HepG2 (cell line): ENCODE data around the gene BEST2. TPM values are rescaled to one million over a fixed set of nuclear protein-coding genes. Genes with fewer than 3 reads are reported as not detected.
A peak's percentile ranks its signal among the peaks of the same experiment; 100 is the strongest.

Experiments
- CBFB ChIP-seq: sonication (generic); formaldehyde crosslinking; IDR thresholded peaks from 2 replicates; pipeline ENCODE4 v1.4.0; 2020; ENCODE audit warnings: missing genetic modification reagents
- KAT8 ChIP-seq: IDR thresholded peaks from 2 replicates; pipeline ENCODE4 v1.6.1; 2016; ENCODE audit warnings: missing genetic modification reagents, missing compliant biosample characterization
- KDM3A ChIP-seq: IDR thresholded peaks from 2 replicates; pipeline ENCODE4 v1.6.1; 2018; ENCODE audit warnings: low read depth, missing compliant biosample characterization
- NFKBIZ ChIP-seq: IDR thresholded peaks from 2 replicates; pipeline ENCODE4 v1.6.1; 2018; ENCODE audit warnings: missing genetic modification reagents, missing compliant biosample characterization
- RBM39 ChIP-seq: fragments of 200-400 bp; formaldehyde crosslinking; IDR thresholded peaks from one replicate; pipeline ENCODE4 v1.6.1; 2018; ENCODE audit warnings: antibody characterized with exemption, mild to moderate bottlenecking, low read depth, low read length; ENCODE audit not compliant: poor library complexity, severe bottlenecking
- RELA ChIP-seq: sonication (generic); formaldehyde crosslinking; IDR thresholded peaks from 2 replicates; pipeline ENCODE4 v1.4.0; 2020; ENCODE audit warnings: missing genetic modification reagents
- SALL1 ChIP-seq: sonication (generic); formaldehyde crosslinking; IDR thresholded peaks from 2 replicates; pipeline ENCODE4 v1.8.0; 2022; ENCODE audit warnings: mild to moderate bottlenecking, missing genetic modification reagents
- SP1 ChIP-seq, 2 experiments: fragments of 450-650 bp in 1 of 2; sonication (generic) in 1 of 2; formaldehyde crosslinking in 1 of 2; IDR thresholded peaks; 2 replicates each; pipeline versions ENCODE4 v1.4.0 to v1.6.1; 2016 to 2020; ENCODE audit warnings: missing genetic modification reagents in 1 of 2
- ZNF605 ChIP-seq: sonication (generic); formaldehyde crosslinking; IDR thresholded peaks from 2 replicates; pipeline ENCODE4 v1.8.0; 2022; ENCODE audit warnings: mild to moderate bottlenecking, missing genetic modification reagents
- ZNF761 ChIP-seq: sonication (generic); formaldehyde crosslinking; conservative IDR thresholded peaks from 2 replicates; pipeline ENCODE4 v1.4.0; 2020; ENCODE audit warnings: mild to moderate bottlenecking, missing genetic modification reagents
- polyA plus RNA-seq, 8 experiments: library from polyadenylated mRNA; depleted of rRNA in 3 of 8; stranded (reverse) in 7 of 8; unstranded in 1 of 8; fragments of >200 nt; fragmentation: Illumina TruSeq in 4 of 8; extraction: Trizol in 4 of 8; gene quantifications; 2 replicates each; pipeline versions ENCODE4 v1.2.1 to v1.2.3, GENCODE V29; 2011 to 2016; ENCODE audit warnings: low read depth in 4 of 8, missing spikeins in 1 of 8, mixed read lengths in 1 of 8; ENCODE audit not compliant: insufficient read depth in 1 of 8
- total RNA-seq, 5 experiments: library from RNA; depleted of rRNA; stranded (reverse); fragments of >200 nt; fragmentation: Illumina TruSeq; extraction: Trizol; gene quantifications; 2 replicates each; pipeline ENCODE4 v1.2.3, GENCODE V29; 2016; ENCODE audit warnings: low read depth in 1 of 5
- TF ChIP-seq, protein P1 (sequence below): sonication (generic); formaldehyde crosslinking; IDR thresholded peaks from 2 replicates; pipeline ENCODE4 v1.4.0; 2020; ENCODE audit warnings: missing genetic modification reagents
- TF ChIP-seq, protein P2 (sequence below): IDR thresholded peaks from 2 replicates; pipeline ENCODE4 v1.6.1; 2016; ENCODE audit warnings: low read depth, borderline replicate concordance
- TF ChIP-seq, protein P3 (sequence below): sonication (generic); formaldehyde crosslinking; IDR thresholded peaks from 2 replicates; pipeline ENCODE4 v1.5.1; 2020; ENCODE audit warnings: mild to moderate bottlenecking, moderate library complexity, missing genetic modification reagents
- TF ChIP-seq, protein P4 (sequence below): sonication (generic); formaldehyde crosslinking; IDR thresholded peaks from 2 replicates; pipeline ENCODE4 v1.5.1; 2020; ENCODE audit warnings: mild to moderate bottlenecking, missing genetic modification reagents
- TF ChIP-seq, protein P5 (sequence below): sonication (generic); formaldehyde crosslinking; conservative IDR thresholded peaks from 2 replicates; pipeline ENCODE4 v1.5.0; 2020; ENCODE audit warnings: missing genetic modification reagents
- TF ChIP-seq, protein P6 (sequence below): IDR thresholded peaks from 2 replicates; pipeline ENCODE4 v1.6.1; 2016

The BEST2 gene
- total and polyA plus RNA-seq, 2 of the 13 experiments (the other 11 are each of a cell fraction or from before 2014, with no cell fraction given) = not detected

DNA sequence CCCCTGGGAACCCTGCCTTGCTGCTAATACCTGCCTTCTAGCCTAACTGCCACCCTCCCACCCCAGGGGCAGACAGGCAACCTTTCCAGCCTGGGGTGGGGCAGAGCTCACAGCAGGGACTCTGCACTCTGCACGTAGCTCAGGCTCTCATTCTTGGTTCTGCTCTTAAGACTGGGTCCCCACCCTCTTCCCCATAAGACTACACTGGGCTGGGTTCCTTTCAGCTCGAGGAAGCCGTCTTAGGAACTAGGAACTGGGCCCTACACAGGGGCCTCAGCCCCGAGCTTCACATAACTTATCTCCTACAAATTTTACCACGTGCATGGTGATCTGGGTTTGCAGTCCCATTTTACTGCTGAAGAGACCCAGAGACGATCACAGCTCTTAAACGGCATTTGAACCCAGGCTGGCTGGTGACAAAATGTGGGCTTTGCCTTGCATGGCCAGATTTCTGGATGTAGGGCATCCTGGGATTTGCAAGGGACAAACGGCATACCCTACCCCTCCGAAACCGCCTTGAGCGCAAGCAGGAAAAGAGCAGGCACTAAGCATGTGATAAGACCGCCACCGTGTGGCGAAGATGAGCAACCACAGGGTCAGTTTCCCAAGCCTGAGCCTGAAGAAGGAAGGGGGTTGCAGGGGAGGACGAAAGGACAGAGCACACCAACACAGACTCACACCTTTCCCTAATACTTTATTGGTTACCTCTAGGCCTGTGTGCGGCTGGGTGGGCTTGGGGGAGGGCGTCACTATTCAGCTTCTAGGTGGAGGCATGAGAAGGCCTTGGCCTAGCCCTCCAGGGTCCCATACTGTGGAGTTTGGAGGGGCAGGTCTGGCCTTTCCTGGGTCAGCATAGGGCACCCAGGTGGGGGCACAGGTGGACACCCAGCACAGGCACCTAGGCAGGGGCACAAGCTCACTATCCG, 44.8 kb downstream of the BEST2 start (continued):
- TF ChIP-seq, protein P1, sequence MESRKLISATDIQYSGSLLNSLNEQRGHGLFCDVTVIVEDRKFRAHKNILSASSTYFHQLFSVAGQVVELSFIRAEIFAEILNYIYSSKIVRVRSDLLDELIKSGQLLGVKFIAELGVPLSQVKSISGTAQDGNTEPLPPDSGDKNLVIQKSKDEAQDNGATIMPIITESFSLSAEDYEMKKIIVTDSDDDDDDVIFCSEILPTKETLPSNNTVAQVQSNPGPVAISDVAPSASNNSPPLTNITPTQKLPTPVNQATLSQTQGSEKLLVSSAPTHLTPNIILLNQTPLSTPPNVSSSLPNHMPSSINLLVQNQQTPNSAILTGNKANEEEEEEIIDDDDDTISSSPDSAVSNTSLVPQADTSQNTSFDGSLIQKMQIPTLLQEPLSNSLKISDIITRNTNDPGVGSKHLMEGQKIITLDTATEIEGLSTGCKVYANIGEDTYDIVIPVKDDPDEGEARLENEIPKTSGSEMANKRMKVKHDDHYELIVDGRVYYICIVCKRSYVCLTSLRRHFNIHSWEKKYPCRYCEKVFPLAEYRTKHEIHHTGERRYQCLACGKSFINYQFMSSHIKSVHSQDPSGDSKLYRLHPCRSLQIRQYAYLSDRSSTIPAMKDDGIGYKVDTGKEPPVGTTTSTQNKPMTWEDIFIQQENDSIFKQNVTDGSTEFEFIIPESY (CRISPR knock-in tag) = peak; percentile 72
- TF ChIP-seq NFKBIZ (CRISPR knock-in tag) (peak; percentile 37; the same call in 1 of the 2 replicates), KAT8 (CRISPR knock-in tag) (0 out of 2 replicates have a peak, but pooled peaks have one; percentile 45), ZNF761 (no peak), CBFB (CRISPR knock-in tag) (peak; percentile 45; the same call in 1 of the 2 replicates), SP1 (IDR thresholded peaks at IDR 0.05) (no peak), SP1 (CRISPR knock-in tag; IDR thresholded peaks at IDR 0.05) (0 out of 2 replicates have a peak, but pooled peaks have one; percentile 33), SALL1 (CRISPR knock-in tag) (0 out of 2 replicates have a peak, but pooled peaks have one; percentile 11), ZNF605 (CRISPR knock-in tag) (peak; percentile 67; the same call in 1 of the 2 replicates), KDM3A (peak; percentile 88; the same call in 1 of the 2 replicates), RELA (CRISPR knock-in tag) (peak; percentile 79), RBM39 (no peak)
- TF ChIP-seq, protein P2, sequence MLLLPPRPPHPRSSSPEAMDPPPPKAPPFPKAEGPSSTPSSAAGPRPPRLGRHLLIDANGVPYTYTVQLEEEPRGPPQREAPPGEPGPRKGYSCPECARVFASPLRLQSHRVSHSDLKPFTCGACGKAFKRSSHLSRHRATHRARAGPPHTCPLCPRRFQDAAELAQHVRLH = peak; percentile 77
- TF ChIP-seq, protein P3, sequence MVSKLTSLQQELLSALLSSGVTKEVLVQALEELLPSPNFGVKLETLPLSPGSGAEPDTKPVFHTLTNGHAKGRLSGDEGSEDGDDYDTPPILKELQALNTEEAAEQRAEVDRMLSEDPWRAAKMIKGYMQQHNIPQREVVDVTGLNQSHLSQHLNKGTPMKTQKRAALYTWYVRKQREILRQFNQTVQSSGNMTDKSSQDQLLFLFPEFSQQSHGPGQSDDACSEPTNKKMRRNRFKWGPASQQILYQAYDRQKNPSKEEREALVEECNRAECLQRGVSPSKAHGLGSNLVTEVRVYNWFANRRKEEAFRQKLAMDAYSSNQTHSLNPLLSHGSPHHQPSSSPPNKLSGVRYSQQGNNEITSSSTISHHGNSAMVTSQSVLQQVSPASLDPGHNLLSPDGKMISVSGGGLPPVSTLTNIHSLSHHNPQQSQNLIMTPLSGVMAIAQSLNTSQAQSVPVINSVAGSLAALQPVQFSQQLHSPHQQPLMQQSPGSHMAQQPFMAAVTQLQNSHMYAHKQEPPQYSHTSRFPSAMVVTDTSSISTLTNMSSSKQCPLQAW (CRISPR knock-in tag) = no peak
- TF ChIP-seq, protein P4, sequence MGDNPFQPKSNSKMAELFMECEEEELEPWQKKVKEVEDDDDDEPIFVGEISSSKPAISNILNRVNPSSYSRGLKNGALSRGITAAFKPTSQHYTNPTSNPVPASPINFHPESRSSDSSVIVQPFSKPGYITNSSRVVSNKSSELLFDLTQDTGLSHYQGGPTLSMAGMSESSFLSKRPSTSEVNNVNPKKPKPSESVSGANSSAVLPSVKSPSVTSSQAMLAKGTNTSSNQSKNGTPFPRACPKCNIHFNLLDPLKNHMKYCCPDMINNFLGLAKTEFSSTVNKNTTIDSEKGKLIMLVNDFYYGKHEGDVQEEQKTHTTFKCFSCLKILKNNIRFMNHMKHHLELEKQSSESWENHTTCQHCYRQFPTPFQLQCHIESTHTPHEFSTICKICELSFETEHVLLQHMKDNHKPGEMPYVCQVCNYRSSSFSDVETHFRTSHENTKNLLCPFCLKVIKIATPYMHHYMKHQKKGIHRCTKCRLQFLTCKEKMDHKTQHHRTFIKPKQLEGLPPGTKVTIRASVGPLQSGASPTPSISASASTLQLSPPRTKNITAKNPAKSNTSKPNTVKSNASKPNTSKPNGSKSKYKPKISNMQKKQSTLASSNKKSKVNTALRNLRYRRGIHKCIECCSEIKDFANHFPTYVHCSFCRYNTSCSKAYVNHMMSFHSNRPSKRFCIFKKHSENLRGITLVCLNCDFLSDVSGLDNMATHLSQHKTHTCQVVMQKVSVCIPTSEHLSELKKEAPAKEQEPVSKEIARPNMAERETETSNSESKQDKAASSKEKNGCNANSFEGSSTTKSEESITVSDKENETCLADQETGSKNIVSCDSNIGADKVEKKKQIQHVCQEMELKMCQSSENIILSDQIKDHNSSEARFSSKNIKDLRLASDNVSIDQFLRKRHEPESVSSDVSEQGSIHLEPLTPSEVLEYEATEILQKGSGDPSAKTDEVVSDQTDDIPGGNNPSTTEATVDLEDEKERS = peak; percentile 74; the same call in 1 of the 2 replicates
- TF ChIP-seq, protein P5, sequence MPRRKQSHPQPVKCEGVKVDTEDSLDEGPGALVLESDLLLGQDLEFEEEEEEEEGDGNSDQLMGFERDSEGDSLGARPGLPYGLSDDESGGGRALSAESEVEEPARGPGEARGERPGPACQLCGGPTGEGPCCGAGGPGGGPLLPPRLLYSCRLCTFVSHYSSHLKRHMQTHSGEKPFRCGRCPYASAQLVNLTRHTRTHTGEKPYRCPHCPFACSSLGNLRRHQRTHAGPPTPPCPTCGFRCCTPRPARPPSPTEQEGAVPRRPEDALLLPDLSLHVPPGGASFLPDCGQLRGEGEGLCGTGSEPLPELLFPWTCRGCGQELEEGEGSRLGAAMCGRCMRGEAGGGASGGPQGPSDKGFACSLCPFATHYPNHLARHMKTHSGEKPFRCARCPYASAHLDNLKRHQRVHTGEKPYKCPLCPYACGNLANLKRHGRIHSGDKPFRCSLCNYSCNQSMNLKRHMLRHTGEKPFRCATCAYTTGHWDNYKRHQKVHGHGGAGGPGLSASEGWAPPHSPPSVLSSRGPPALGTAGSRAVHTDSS (CRISPR knock-in tag) = no peak
- TF ChIP-seq, protein P6, sequence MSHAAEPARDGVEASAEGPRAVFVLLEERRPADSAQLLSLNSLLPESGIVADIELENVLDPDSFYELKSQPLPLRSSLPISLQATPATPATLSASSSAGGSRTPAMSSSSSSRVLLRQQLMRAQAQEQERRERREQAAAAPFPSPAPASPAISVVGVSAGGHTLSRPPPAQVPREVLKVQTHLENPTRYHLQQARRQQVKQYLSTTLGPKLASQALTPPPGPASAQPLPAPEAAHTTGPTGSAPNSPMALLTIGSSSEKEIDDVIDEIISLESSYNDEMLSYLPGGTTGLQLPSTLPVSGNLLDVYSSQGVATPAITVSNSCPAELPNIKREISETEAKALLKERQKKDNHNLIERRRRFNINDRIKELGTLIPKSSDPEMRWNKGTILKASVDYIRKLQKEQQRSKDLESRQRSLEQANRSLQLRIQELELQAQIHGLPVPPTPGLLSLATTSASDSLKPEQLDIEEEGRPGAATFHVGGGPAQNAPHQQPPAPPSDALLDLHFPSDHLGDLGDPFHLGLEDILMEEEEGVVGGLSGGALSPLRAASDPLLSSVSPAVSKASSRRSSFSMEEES = 0 out of 2 replicates have a peak, but pooled peaks have one; percentile 40
